HG02973 (cell line): Measurements from ENCODE around the gene RHOB.
"Not testable (repeated sequence)": the region's sequence is repeated elsewhere in the genome, so short reads cannot be mapped to it uniquely, and the experiment has no call there.

Experiments
- ATAC-seq: cut with Tn5 transposase; IDR thresholded peaks from one replicate; pipeline ENCODE4 v1.9.1; 2021; ENCODE audit warnings: moderate library complexity; ENCODE audit not compliant: unreplicated experiment

RHOB gene

DNA sequence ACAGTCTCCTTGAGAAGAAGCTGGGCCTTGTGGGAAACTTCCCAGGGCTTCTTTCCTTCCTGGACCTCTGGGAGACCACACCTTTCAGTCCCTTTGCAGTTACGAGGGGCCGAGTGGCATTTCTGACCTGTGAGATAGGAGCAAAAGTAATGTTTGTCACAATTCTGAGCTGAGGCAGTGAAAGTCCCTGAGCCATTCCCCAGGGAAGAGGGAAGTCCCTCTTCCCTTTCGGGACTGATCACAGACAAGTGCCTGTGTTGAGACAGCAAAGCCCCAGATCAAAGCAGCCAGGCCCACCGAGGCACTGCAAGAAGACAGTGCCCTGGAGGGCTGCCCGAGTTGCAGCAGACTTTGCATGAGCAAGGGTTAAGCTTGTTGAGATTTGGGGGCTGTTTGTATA lies 41.9 kb downstream of the RHOB start:
- no peak for ATAC-seq

- ATAC-seq: no peak
Measured at GRCh38 chr2:20490300-20491181, 43.7 kb downstream of the RHOB start.

DNA sequence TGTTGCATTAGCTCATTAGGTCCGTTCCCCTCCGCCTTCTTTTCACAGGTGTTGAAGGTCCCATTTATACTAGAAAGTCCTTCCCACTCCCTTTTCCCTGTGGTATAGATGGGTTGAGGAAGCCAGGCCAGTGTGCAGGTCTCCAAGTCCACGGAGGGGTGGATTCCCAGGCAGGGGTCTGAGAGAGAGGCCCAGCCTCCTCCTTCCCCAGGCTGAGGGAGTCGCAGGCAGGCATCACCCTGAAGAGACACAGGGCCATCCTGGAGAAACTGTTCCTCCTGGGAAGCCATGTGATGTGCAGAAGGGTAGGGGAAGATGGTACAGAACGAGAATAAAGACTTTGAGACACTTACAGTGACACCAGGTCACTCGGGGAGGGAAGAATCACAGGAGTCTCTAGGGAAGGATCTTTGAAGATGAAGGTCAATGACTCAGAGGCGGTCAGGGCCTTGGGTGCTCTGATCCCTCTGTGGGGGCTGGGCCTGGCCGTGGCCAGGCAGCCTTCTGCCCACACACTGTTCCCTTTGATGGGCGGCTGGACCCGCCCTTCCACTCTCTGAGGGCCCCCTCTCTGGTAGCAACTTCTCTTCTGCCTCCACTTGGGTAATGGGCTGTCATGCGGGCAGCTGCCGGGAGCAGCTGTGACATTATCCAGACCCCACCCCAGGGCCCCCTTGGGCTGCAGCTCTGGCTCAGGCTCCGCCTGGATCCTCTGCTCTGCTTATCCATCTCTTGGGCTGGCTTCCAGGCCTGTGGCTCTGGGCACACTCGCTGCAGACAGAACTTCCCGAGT lies 45.1 kb downstream of the RHOB start:
- ATAC-seq: no peak

DNA sequence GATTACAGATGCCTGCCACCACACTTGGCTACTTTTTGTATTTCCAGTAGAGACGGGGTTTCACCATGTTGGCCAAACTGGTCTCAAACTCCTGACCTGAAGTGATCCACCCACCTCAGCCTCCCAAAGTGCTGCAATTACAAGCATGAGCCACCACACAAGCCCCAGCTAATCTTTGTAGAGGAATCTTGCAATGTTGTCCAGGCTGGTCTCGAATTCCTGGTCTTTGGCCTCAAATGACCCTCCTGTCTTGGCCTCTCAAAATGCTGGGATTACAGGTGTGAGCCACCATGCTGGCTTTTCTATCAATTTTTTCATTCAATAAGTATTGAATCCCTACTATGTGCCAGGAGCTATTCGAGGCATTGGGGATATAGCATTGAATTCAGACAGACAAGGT lies 46.2 kb downstream of the RHOB start:
- ATAC-seq: not testable (repeated sequence)

DNA sequence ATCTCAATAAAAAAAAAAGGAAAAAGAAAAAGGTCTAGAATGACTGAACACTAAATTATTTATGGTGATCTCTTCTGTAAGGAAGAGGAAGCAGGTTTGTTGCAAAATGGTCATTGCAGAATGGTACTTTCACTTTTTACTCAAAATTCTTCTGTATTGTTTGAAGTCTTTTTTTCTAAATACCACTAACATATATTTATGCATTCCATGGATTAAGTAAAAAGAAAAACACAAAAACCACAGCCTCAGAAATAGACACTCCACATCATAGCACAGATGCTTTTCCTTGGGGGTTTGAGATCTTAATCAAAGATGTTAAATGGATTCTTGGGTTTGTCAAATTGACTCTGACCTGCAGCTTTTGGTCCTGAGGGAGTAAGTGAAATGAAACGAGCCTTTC lies 47.4 kb downstream of the RHOB start:
- ATAC-seq: no peak

- no peak for ATAC-seq
Measured at GRCh38 chr2:20496076-20496872, 49.4 kb downstream of the RHOB start.

DNA sequence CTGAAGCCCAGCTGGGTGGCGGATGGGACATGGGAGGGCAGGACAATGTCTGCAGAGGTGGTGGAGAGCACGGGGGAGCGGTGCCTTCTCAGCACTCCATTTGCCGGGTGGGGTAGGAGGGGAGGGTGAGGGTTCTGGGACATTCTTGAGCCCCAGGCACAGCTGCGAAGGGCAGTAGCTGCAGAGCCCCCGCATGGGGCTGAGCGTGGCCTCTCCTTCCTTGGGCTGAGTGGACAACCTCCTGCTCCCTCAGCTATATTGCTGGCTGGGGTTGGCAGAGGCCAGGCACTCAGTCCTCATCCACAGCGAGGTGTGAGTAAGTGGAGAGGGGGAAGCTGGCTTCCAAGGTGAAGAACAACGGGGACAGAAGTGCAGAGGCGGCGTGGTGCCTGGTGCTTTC lies 50.1 kb downstream of the RHOB start:
- ATAC-seq: no peak
